WTC11 (cell line): ENCODE data around the gene HS2ST1.

Source experiments
- ELF4 ChIP-seq: sonication (generic); formaldehyde crosslinking; IDR thresholded peaks from 2 replicates; pipeline ENCODE4 v1.8.1; 2022; ENCODE audit warnings: low read depth, mild to moderate bottlenecking, moderate library complexity, missing genetic modification reagents
- GRHL2 ChIP-seq: fragments of 250-450 bp; sonication (Bioruptor Pico); IDR thresholded peaks from 2 replicates; pipeline ENCODE4 v1.8.0; 2022; ENCODE audit warnings: mild to moderate bottlenecking, moderate library complexity; ENCODE audit not compliant: insufficient replicate concordance, severe bottlenecking
- SP1 ChIP-seq: sonication (generic); formaldehyde crosslinking; conservative IDR thresholded peaks from 2 replicates; pipeline ENCODE4 v1.8.1; 2022; ENCODE audit warnings: missing genetic modification reagents
- TF ChIP-seq, protein P1 (sequence below): fragments of 200-600 bp; IDR thresholded peaks from 2 replicates; pipeline ENCODE4 v1.8.0; 2022; ENCODE audit warnings: antibody characterized with exemption
- TF ChIP-seq, protein P2 (sequence below): sonication (generic); formaldehyde crosslinking; IDR thresholded peaks from 2 replicates; pipeline ENCODE4 v1.8.1; 2023; ENCODE audit warnings: mild to moderate bottlenecking, missing genetic modification reagents, moderate library complexity
- TF ChIP-seq, protein P3 (sequence below): sonication (generic); formaldehyde crosslinking; conservative IDR thresholded peaks from 2 replicates; pipeline ENCODE4 v1.8.1; 2022; ENCODE audit warnings: mild to moderate bottlenecking, missing genetic modification reagents
- TF ChIP-seq, protein P4 (sequence below): sonication (generic); formaldehyde crosslinking; IDR thresholded peaks from 2 replicates; pipeline ENCODE4 v1.8.0; 2023; ENCODE audit warnings: missing genetic modification reagents, mild to moderate bottlenecking, borderline replicate concordance

DNA sequence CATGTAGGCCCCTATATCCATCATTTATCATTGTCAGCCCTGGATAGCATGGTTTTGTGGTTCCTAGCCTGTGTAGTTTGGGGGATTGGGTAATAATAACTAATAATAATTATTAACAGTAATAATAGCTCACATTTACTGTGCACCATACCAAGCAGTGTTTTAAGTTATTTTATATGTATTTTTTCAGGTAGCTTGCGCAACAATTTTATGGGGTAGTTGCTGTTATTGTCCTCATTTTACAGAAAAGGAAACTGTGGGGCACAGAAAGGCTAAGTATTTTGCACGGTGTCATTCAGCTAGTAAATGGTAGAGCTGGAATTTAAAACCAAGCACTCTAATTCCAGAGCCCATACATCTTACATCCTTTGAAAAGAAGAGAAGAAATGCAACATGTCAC lies 179.8 kb downstream of the HS2ST1 start:
- TF ChIP-seq ELF4, result no peak
- no peak for TF ChIP-seq SP1 (CRISPR knock-in tag)
- TF ChIP-seq, protein P1, sequence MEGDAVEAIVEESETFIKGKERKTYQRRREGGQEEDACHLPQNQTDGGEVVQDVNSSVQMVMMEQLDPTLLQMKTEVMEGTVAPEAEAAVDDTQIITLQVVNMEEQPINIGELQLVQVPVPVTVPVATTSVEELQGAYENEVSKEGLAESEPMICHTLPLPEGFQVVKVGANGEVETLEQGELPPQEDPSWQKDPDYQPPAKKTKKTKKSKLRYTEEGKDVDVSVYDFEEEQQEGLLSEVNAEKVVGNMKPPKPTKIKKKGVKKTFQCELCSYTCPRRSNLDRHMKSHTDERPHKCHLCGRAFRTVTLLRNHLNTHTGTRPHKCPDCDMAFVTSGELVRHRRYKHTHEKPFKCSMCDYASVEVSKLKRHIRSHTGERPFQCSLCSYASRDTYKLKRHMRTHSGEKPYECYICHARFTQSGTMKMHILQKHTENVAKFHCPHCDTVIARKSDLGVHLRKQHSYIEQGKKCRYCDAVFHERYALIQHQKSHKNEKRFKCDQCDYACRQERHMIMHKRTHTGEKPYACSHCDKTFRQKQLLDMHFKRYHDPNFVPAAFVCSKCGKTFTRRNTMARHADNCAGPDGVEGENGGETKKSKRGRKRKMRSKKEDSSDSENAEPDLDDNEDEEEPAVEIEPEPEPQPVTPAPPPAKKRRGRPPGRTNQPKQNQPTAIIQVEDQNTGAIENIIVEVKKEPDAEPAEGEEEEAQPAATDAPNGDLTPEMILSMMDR, result no peak
- TF ChIP-seq, protein P2, sequence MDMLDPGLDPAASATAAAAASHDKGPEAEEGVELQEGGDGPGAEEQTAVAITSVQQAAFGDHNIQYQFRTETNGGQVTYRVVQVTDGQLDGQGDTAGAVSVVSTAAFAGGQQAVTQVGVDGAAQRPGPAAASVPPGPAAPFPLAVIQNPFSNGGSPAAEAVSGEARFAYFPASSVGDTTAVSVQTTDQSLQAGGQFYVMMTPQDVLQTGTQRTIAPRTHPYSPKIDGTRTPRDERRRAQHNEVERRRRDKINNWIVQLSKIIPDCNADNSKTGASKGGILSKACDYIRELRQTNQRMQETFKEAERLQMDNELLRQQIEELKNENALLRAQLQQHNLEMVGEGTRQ, result no peak
- TF ChIP-seq, protein P3, sequence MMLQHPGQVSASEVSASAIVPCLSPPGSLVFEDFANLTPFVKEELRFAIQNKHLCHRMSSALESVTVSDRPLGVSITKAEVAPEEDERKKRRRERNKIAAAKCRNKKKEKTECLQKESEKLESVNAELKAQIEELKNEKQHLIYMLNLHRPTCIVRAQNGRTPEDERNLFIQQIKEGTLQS (CRISPR knock-in tag), result no peak
- TF ChIP-seq, protein P4, sequence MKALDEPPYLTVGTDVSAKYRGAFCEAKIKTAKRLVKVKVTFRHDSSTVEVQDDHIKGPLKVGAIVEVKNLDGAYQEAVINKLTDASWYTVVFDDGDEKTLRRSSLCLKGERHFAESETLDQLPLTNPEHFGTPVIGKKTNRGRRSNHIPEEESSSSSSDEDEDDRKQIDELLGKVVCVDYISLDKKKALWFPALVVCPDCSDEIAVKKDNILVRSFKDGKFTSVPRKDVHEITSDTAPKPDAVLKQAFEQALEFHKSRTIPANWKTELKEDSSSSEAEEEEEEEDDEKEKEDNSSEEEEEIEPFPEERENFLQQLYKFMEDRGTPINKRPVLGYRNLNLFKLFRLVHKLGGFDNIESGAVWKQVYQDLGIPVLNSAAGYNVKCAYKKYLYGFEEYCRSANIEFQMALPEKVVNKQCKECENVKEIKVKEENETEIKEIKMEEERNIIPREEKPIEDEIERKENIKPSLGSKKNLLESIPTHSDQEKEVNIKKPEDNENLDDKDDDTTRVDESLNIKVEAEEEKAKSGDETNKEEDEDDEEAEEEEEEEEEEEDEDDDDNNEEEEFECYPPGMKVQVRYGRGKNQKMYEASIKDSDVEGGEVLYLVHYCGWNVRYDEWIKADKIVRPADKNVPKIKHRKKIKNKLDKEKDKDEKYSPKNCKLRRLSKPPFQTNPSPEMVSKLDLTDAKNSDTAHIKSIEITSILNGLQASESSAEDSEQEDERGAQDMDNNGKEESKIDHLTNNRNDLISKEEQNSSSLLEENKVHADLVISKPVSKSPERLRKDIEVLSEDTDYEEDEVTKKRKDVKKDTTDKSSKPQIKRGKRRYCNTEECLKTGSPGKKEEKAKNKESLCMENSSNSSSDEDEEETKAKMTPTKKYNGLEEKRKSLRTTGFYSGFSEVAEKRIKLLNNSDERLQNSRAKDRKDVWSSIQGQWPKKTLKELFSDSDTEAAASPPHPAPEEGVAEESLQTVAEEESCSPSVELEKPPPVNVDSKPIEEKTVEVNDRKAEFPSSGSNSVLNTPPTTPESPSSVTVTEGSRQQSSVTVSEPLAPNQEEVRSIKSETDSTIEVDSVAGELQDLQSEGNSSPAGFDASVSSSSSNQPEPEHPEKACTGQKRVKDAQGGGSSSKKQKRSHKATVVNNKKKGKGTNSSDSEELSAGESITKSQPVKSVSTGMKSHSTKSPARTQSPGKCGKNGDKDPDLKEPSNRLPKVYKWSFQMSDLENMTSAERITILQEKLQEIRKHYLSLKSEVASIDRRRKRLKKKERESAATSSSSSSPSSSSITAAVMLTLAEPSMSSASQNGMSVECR (CRISPR knock-in tag), result no peak
- no peak for TF ChIP-seq GRHL2 (CRISPR knock-in tag)
